Keratinocyte (primary cell): ENCODE measurements around the gene LIPT2. TPM values are rescaled to one million over a fixed set of nuclear protein-coding genes. Genes with fewer than 3 reads are reported as not detected.

Experiments used
- DNase-seq: peaks from one replicate; pipeline ENCODE4 v3.0.0-alpha.2; 2011; ENCODE audit warnings: low read depth, missing footprints, low spot score
- FAIRE-seq: peaks from 2 replicates; lab custom pipeline; 2011; peaks lifted over from hg19 to GRCh38; lab: Jason Lieb, UNC
- H2AFZ ChIP-seq: 2 replicates; pipeline ENCODE4 v1.6.0; 2012; ENCODE audit warnings: low read length, control low read depth, inconsistent platforms; ENCODE audit not compliant: control insufficient read depth
- H3K27ac ChIP-seq: 2 replicates; pipeline ENCODE4 v1.5.1; 2011; ENCODE audit warnings: low read length; ENCODE audit not compliant: control insufficient read depth, insufficient read depth
- H3K27me3 ChIP-seq: 3 replicates; pipeline ENCODE4 v1.6.0; 2011; ENCODE audit warnings: low read length; ENCODE audit not compliant: control insufficient read depth, insufficient read depth; ENCODE audit errors: extremely low read depth
- H3K36me3 ChIP-seq, 2 experiments: 2 replicates in 1 of 2; 3 replicates in 1 of 2; pipeline ENCODE4 v1.5.1; 2011; ENCODE audit warnings: low read length in 2 of 2, mild to moderate bottlenecking in 1 of 2; ENCODE audit not compliant: control insufficient read depth in 2 of 2, insufficient read depth in 2 of 2; ENCODE audit errors: extremely low read depth in 1 of 2
- H3K4me1 ChIP-seq: 3 replicates; pipeline ENCODE4 v1.5.1; 2011; ENCODE audit warnings: low read length; ENCODE audit not compliant: control insufficient read depth, insufficient read depth; ENCODE audit errors: extremely low read depth
- H3K4me2 ChIP-seq: 3 replicates; pipeline ENCODE4 v1.6.0; 2011; ENCODE audit warnings: low read depth, low read length; ENCODE audit not compliant: control insufficient read depth, insufficient read depth; ENCODE audit errors: extremely low read depth
- H3K4me3 ChIP-seq, 3 experiments: fragments of 200-600 bp in 1 of 3; sonication (generic) in 1 of 3; 2 replicates in 2 of 3; 3 replicates in 1 of 3; pipeline ENCODE4 v1.5.1; 2011 to 2016; ENCODE audit warnings: low read length in 3 of 3, mild to moderate bottlenecking in 3 of 3, control low read depth in 2 of 3, inconsistent platforms in 1 of 3, low read depth in 1 of 3, mixed read lengths in 1 of 3, mixed run types in 1 of 3, moderate library complexity in 1 of 3; ENCODE audit not compliant: control insufficient read depth in 2 of 3, insufficient read depth in 2 of 3; ENCODE audit errors: extremely low read depth in 1 of 3
- H3K79me2 ChIP-seq: 2 replicates; pipeline ENCODE4 v1.6.0; 2012; ENCODE audit warnings: low read length; ENCODE audit not compliant: control insufficient read depth, insufficient read depth
- H3K9ac ChIP-seq: 3 replicates; pipeline ENCODE4 v1.6.0; 2011; ENCODE audit warnings: low read length; ENCODE audit not compliant: control insufficient read depth, insufficient read depth; ENCODE audit errors: extremely low read depth
- H3K9me1 ChIP-seq: 3 replicates; pipeline ENCODE4 v1.6.0; 2011; ENCODE audit warnings: low read length; ENCODE audit not compliant: control insufficient read depth, insufficient read depth; ENCODE audit errors: extremely low read depth
- H3K9me3 ChIP-seq: 2 replicates; pipeline ENCODE4 v1.5.1; 2012; ENCODE audit warnings: low read depth, low read length; ENCODE audit not compliant: control insufficient read depth
- H4K20me1 ChIP-seq: 3 replicates; pipeline ENCODE4 v1.6.0; 2011; ENCODE audit warnings: low read length; ENCODE audit not compliant: control insufficient read depth, insufficient read depth; ENCODE audit errors: extremely low read depth
- CTCF ChIP-seq, 3 experiments: IDR thresholded peaks in 1 of 3; conservative IDR thresholded peaks in 1 of 3; optimal IDR thresholded peaks in 1 of 3; 2 replicates in 2 of 3; 3 replicates in 1 of 3; pipeline versions ENCODE3 to v1.5.1; 2011; ENCODE audit warnings: low read length in 3 of 3, mild to moderate bottlenecking in 3 of 3, moderate library complexity in 2 of 3, control low read depth in 1 of 3, inconsistent platforms in 1 of 3; ENCODE audit not compliant: insufficient read depth in 2 of 3; ENCODE audit errors: extremely low read depth in 1 of 3
- EZH2 ChIP-seq: IDR thresholded peaks from one replicate; pipeline ENCODE4 v1.6.1; 2012; ENCODE audit warnings: inconsistent platforms, mild to moderate bottlenecking, low read length, moderate library complexity
- dilution Hi-C: fragments of 300-500 bp; cut with MboI; formaldehyde crosslinking; loops from one replicate; pipeline ENCODE4 v1.7.0; 2020; ENCODE audit warnings: low sequenced_read_pairs; ENCODE audit not compliant: extremely low pct_ligation_motif_present
- polyA plus RNA-seq, 5 experiments: library from polyadenylated mRNA; depleted of rRNA in 3 of 5; stranded (reverse) in 3 of 5; stranded (forward) in 1 of 5; unstranded in 1 of 5; fragments of >200 nt; gene quantifications; 1 replicate in 1 of 5; 2 replicates in 3 of 5; 3 replicates in 1 of 5; pipeline versions ENCODE4 v1.2.1 to v1.2.3, GENCODE V29; 2011 to 2012; ENCODE audit warnings: missing spikeins in 2 of 5, low read depth in 1 of 5, low replicate concordance in 1 of 5

Gene LIPT2
- polyA plus RNA-seq, 1 donor (not counting 4 experiments of a cell fraction or from before 2014, with no cell fraction given) = 2.3 TPM

GRCh38 chr11:74490941-74491340 is 2.6 kb downstream of the LIPT2 start:
- DNase-seq = no peak
- no peak overlapping the region for H3K27ac ChIP-seq
- no peaks in the 10 kb centered on the region for H3K9me3 ChIP-seq
- H3K27me3 ChIP-seq = no peaks in the 10 kb centered on the region
- no peak overlapping the region for H3K4me2 ChIP-seq
- H3K9me1 ChIP-seq = no peaks in the 10 kb centered on the region
- no peak overlapping the region for H3K9ac ChIP-seq
- no peak overlapping the region for H2AFZ ChIP-seq
- peaks cover 9% of the 10 kb centered on the region for H3K4me1 ChIP-seq
- FAIRE-seq = no peak
- no peak overlapping the region for H3K4me3 ChIP-seq
- H3K79me2 ChIP-seq = no peaks in the 10 kb centered on the region
- dilution Hi-C loops = loop anchor here (5.0 kb wide), 1 partner anchor 56 kb away; no protein-coding TSS in a partner anchor
- no peaks in the 10 kb centered on the region for H3K36me3 ChIP-seq
- no peaks in the 10 kb centered on the region for H4K20me1 ChIP-seq
- no peak for TF ChIP-seq EZH2
- no peak for TF ChIP-seq CTCF (optimal IDR thresholded peaks at IDR 0.05 in 1 of 3, IDR thresholded peaks at IDR 0.05 in 1 of 3, conservative IDR thresholded peaks at IDR 0.05 in 1 of 3; ENCODE audit: extremely low read depth in 1 of 3, insufficient read depth in 2 of 3, low read length in 3 of 3)

- dilution Hi-C loops = no loop called here
- no peak for DNase-seq
Measured at GRCh38 chr11:74487875-74488274, 5.6 kb downstream of the LIPT2 start.

More at GRCh38 chr11:74487875-74488274, 5.6 kb downstream of the LIPT2 start:
- Histone ChIP-seq H2AFZ (no peak overlapping the region), H3K79me2 (no peaks in the 10 kb centered on the region), H3K4me2 (no peak overlapping the region), H3K9ac (no peak overlapping the region), H3K9me1 (no peaks in the 10 kb centered on the region), H3K36me3 (no peaks in the 10 kb centered on the region), H3K9me3 (no peaks in the 10 kb centered on the region), H3K27me3 (no peaks in the 10 kb centered on the region), H4K20me1 (no peaks in the 10 kb centered on the region), H3K4me1 (peaks cover 3% of the 10 kb centered on the region), H3K4me3 (no peak overlapping the region), H3K27ac (no peak overlapping the region)
- TF ChIP-seq CTCF (optimal IDR thresholded peaks at IDR 0.05 in 1 of 3, IDR thresholded peaks at IDR 0.05 in 1 of 3, conservative IDR thresholded peaks at IDR 0.05 in 1 of 3; ENCODE audit: extremely low read depth in 1 of 3, insufficient read depth in 2 of 3, low read length in 3 of 3) (peak in 2 of 3 experiments; percentile 28 to 68), EZH2 (no peak)
- no peak for FAIRE-seq
